ENCODE results near the gene TMEM231.
"Not testable (repeated sequence)": the region's sequence is repeated elsewhere in the genome, so short reads cannot be mapped to it uniquely, and the experiment has no call there.

The TMEM231 gene

DNA sequence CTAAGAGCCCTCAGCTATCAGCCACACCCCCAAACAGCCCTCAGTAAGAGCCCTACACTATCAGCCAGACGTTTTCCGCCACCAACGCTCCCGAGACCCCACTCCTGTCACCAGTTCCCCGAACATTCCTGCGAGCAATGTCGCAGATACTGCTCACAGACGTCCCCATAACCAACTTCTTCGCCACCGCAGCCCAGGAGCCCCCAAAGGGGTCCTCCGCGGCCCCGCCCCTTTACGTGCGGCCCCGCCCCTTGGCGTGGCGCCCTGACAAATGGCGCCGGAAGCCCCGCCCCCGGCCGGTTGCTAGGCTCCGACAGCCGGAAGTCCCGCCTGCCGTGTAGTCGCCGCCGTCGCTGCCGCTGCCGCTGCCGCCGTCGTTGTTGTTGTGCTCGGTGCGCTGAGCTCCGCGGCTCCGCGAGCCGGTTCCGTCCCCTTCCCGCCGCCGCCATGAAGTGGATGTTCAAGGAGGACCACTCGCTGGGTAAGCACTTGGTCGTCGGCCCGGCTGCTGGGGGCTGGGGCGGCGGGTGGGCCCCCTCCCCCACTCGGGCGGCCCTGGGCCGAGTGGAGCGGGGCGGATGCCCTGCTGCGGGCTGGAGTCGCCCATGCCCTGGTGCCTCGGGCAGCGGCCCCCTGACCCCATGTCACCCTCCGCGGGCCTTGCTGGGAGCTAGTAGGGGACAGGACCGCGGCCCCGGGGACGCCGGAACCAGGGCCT, 10.1 kb upstream of the TMEM231 start, which contains the start of gene GABARAPL2:
Gene GABARAPL2 (plus strand): TSS at position 340 of the 718 bp plus-strand sequence. CDS start 108 bp downstream, at position 448.
- peak; percentile 79 for DNase-seq

DNA sequence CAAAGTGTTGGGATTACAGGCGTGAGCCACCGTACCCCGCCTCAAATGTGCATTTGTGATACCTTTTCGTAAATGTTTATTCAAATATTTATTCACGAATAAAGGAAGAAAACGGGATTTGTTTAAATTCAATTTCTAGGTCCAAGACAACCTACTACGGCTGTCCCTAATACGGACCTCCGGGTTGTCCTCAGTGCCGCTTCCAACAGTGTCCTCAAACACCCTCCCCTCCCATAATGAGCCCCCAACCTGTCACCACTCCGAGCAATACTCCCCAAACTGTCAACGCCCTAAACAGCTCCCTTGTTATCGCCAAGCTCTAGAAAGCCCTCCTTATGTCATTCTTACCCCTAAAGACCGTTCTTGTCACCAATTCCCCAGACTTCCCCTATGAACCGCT, 9.6 kb upstream of the TMEM231 start:
- no peak for DNase-seq

DNA sequence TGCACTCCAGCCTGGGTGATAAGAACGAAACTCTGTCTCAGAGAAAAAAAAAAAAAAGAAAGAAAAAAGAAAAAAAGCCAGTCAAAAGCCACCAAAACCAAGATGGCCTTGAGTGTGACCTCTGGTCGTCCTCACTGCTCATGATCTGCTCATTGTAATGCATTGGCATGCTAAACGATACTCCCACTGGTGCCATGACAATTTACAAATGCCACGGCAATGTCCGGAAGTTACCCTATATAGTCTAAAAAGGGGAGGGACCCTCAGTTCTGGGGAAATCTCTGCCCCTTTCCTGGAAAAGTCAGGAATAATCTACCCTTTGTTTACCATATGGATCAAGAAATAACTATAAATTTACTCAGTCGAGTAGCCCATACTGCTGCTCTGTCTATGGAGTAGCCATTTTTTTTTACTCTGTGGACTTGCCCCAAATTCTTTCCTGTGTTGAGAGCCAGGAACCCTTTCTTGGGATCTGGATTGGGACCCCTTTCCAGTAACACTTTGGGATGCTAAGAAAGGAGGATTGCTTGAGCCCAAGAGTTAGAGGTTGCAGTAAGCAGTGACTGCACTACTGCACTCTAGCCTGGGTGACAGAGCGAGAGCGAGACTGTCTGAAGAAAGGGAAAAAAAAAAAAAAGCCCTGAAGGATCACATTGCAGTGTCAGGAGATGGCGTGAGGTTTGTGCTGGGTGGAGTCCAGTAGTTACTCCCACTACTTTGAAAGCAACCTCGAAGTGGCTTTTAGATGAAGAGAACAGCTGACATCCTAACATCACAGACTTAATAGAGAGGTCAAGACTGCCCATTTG, 3.7 kb upstream of the TMEM231 start:
- no peak for DNase-seq

DNA sequence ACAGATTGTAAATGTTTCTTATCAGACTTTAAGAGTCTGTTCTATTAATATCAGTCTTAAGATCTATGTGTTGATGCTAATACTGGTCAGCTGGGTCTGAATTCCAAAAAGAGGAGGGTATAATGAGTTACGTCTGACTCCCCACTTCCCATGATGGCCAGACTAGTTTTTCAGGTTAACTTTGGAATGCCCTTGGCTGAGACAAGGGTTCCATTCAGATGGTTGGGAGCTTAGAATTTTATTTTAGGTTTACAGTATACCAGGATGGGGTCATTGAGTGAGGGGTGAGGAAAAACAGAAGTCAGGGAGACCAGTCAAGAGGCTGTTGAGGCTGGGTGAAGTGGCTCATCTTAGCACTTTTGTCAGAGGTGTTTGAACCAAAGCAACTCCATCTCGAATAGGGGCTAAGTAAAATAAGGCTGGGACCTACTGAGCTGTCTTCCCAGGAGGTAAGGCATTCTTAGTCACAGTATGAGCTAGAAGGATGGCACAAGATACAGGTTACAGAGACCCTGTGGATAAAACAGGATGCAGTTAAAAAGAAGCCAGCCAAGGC, 2.9 kb upstream of the TMEM231 start:
- no peak for DNase-seq

DNA sequence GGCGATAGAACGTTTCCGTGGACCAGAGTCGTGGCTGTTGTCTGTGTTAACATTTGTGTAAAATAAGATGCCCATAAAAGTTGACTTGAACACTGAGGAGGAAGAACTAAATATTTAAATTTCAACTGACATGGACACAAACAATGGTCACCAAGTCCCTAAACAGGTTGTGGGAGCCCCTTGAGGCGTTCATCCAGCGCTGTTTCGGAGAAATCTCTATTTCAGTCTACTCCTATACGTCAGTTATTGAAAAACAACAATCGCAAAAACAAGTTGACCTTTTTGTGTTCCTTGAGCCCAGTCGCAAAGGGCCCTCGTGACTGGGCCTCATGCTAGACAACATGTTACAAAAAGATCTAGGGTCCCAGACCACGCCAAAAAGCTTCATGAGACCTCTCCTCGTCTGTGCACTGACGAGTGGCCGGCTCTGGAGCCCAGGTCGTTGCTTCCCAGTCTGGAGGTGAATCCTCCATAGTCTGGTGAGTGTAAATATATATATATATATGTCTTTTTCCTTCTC, 439 bp upstream of the TMEM231 start:
- DNase-seq: no peak

DNA sequence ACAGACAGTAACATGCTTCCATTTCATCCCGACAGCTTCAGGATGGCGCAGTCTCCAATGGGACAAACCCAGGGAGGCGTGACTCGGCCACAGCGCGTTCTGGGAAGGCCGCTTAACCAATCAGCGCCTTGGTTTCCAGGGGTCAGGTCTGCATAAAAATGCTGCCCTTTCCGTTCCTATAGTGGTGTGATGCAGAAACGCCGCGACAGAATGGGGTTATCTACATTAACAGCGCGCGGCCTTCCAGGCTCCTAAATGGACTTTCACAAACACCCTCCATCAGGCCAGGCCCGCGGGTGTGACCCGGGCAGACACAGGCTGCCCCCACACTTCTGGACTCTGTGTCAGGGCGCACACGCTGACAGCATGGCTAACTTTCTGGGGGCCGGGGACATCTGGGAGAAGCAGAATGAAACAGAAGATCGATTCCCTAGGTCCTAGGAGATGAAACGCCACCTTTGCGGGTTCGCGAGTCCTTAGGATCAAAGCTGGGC, 792 bp downstream of the TMEM231 start:
- peak; percentile 57 for DNase-seq

DNA sequence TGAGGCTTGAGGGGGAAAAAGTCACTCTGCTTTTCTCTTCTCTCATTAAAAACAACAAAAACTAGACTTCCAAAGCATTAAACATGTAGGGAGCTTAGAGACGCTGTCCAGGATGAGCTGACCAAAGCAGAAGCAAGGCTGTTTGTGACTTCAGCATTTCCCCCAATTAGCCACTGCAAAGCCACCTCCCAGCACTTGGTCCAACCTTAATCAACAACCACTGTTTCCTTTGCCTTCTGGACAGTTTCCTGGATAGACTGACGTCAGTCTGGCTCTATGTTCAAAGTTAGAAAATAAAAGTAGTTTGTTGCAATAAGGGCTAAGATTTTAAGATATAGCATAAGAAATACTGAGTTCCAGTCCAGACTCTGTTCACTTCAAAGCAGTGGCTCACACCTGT, 3.1 kb downstream of the TMEM231 start:
- DNase-seq: no peak

DNA sequence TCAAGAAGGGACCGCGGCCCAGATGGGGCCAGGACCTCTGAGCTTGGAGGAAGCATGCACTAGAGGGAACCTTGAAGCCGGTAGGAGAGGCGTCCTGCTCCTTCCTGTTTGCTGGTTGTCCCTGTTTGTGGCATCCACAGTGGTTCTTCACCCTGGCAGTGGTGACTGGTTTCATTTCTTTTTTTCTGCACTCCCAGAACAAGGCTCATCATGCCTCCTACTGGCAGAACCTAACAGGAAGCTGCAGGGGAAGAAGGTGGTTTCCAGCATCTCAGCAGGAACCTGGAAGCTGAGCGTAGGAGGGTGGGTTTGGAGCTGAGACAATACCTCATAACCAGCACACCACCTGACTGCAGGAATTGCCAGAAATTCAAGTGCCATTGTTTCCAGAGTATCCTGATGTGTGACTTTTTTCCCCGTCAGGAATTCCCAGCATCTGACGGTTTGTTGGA, 5.8 kb downstream of the TMEM231 start:
- DNase-seq: no peak

DNA sequence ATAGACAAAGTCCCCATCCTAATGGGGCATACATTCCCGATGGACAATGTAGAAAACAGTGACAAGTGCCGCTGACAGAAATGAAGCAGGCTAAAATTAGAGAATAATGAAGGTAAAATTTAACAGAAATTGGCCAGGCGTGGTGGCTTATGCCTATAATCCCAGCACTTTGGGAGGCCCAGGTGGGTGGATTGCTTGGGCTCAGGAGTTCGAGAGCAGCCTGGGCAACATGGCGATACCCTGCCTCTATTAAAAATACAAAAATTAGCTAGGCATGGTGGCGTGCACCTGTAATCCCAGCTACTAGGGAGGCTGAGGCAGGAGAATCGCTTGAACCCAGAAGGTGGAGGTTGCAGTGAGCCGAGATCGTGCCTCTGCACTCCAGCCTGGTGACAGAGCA, 7.6 kb downstream of the TMEM231 start:
- not testable (repeated sequence) for DNase-seq

DNA sequence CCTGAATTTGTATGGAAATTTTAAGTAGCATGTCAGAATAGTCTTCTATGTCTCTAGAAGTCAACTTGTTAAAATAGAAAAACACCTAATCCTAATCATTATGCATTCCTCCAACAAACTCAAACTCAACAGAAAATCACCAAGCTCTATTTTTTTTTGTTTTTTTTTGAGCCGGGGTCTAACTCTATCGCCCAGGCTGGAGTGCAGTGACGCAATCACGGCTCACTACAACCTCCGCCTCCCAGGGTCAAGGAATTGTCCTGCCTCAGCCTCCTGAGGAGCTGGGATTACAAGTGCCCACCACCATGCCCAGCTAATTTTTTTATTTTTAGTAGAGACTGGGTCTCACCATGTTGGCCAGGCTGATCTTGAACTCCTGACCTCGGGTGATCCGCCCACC, 9.8 kb downstream of the TMEM231 start:
- no peak for DNase-seq

DNA sequence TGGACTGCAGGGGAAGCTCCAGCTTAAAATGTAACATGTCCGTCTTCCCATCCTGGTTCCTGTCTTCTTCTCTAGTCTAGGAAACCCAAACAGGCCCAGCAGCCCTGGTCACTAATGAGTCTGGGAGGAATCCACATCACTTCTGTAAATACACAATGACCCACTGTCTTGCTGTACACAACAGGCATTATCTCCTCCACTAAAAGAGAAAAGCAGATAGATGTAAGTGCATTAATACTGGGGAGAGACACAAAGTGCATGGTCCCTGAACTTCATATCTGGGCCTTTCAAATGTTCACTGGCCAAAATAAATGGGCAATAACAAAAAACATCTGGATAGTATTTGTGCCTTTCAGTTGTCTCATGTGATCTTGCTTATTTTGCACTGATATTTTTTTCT, 10.2 kb downstream of the TMEM231 start:
- not testable (repeated sequence) for DNase-seq

DNA sequence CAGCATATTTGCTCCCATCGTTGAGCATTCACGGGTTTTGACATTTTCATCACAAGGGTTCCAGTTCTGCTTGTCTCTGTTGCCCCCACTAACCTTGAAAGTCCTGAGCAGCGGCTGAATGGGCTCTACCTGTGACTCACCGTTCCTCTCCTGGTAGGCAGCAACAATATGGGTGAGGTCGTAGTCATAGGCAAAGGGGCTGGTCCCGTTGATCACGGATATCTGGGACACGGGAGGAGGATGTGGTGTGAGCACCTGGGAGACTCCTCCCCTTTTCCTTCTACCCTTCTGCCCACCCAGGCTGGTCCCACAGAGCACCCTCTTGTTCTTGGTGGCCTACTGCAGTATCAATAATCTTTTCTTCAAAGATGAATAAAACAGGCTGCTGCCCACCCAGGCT, 13.6 kb downstream of the TMEM231 start:
- not testable (repeated sequence) for DNase-seq

DNA sequence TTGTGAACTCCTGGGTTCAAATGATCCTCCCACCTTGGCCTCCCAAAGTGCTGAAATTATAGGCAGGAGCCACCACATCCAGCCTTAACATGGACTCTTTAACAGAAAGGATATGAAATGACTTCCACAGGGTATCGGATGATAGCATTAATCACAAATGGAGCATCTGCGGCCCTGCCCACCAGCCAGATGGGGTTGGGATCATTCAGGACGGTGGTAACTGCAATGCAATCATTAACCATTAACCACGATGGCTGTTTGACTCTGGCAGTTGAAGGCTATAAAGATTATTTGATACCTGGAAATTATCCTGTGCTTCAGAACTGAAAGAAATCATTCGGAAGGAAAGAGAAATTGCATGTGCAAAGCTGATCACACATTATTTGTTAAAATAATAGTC, 14.8 kb downstream of the TMEM231 start:
- DNase-seq: no peak

DNA sequence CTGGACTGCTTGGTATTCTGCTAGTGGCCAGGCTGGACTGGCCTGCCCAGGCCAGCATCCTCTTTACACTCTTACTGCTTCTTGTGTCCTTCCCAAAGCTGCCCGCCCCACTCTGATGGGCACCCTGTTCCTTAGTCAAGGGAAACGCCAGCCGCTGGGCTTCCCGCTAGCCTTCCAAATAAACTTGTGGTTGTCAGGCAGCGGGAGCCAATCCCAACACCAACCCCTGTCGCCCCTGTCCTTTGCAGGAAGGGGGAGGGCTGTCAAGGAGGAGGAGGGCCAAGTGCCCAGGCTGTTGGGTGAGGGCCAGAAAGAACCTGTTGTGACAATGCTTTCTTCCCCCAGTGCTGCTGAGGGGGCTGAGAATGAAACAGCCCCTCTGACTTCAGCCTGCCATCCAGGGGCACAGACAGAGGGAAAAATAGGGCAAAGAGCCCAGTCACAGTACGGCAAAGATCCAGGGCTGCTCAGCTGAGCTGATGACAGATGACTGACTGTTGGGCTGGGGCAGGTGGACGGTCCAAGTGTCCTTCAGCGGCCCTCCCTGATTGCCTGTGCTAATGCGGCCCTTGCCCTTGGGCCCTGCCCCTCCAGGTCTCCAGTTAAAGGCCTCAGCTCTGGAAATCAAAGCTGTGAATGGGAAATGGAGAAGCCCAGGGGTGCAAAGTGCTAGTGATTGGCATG, 17.0 kb downstream of the TMEM231 start:
- DNase-seq: not testable (repeated sequence)

DNA sequence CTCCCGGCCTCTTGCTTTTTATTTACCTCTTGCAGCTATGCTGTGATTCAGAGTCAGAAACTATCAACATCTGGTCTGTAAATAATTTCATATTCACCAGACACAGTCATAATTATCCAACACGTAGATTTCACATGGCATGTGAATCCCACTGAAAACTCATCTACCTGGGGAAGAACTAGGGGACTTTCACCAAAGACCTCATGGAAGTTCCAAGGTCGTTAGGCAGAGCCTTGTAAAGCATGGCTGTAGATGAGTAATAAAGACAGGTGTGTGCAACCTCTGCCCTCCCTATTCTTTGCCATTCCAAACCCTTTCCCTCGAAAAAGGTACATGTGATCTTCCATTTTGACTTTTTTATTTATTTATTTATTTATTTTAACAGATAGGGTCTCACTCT, 18.3 kb downstream of the TMEM231 start:
- no peak for DNase-seq

DNA sequence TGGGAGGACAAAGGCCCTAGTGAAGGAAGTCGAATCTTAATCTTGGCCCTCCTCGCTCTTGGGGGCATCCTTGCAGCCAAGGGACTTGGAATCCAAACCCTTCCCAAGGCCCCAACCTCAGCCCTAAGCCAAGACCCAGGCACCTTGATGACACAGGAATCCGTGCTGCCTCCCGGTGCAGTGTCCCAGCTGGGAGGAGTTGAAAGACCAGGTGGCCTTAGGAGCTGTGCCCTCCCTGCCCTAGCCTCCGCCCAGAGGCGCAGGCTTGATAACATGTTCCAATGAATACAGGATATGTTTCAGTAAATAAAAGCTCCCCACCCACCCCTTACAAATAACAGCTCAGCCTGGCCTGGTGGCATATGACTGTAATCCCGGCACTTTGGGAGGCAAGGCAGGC, 20.2 kb downstream of the TMEM231 start, which contains the start of gene CHST5:
Gene CHST5 (minus strand): TSS at position 208 of the 400 bp plus-strand sequence. CDS start 5,724 bp downstream, outside the sequence.
- no peak for DNase-seq

DNA sequence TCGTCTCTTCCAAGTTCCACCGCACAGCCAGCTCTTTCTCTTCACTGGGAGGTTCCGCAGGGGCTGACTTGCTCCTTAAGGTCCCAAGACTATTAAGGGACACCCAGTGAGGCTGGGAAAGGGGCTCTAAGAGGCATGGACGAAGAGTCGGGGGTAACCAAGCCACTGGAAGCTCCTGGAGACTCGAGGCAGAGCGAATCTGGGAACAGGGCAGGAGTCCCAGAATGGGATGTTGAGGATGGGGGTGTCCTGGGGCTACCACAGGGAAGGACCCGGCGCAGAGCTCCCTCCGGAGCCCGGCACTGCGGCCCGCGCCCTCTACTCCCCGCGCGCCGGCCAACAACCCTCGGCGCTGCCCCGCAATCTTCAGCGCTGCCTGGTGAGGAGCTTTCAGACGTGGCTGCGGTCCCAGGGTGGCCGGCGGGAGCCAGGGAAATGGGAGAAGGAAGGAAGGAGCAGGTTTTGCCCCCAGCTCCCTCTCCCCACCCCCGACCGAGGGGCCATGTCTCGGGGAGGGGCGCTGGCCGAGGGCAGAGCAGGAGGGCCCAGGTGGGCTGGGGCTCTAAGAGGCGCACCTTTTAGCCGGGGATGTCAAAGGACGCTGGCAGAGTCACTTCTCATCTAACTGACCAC, 20.7 kb downstream of the TMEM231 start:
- DNase-seq: no peak

DNA sequence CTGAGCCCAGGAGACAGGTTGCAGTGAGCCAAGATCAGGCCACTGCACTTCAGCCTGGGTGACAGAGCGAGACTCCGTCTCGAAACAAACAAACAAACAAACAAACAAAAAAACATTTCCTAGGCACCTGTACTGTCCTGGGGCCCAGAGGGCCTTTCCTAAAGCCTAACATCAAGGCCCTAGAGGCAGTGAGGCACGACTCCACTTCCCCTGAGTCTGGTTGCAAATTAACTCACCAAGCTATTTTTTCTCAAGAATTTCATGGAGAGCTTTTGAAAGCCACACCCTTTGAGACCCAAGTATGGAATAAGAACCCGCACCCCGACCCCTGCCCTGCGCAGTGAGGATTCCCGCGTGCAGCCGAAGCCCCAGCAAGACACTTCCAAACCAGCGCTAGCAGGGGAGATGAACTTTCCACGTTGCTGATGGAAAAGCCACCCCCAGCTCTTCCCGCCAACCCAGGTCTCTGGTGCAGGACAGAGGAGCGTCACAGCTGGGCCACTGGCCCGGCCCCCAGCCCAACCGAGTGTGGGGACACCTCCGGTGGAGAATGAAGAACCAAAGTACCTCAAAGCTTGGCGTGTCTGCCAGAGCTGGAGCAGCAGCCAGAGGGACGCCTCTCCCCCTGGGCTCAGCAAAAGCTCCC, 21.4 kb downstream of the TMEM231 start:
- DNase-seq: no peak

DNA sequence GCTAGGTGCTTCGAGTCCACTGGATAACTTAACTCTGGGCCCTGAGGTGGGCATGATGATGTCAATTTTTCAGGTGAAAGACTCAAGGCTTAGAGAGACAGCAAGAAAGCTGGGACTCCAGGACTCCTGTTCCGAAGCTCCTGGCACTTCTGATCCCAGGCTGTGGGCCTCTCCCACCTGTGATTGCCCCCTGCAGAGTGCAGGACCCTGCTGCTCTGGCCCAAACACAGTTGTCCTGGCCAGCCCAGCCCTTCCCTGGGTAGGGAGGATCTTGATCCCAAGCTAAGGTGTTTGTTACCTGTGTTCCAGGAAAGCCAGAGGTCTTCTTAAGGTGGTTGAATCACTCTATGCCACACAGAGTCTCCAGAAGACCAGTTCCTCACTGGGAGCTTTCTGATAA, 23.3 kb downstream of the TMEM231 start:
- no peak for DNase-seq

DNA sequence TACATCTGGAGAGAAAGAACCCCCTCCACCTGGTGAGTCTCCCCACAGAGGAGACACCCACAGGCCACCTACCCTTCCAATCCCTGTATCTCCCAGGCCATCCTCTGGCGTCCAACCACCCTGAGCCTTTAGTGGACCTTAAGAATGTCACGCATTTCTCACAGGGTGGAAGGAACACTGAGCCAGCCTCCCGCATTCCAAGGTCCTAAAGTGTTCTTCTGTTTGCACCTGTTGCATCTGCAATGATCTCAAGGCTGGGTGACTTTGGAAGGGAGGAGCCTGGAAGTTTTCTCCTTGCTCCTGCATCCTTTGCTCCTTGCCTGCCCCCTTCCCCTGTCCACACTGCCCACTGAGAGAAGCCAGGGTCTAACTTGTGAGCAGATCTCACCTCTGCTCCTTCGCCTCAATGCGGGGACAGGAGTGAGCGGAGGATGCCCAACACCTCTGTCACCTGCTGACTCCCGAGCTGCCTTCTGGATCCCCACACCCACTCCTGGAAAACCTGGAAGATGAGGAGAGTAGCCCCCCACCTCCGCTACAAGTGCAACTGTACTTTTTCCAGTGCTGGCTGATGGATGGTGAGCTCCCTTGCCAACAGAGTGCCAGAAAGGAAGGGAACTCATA, 23.8 kb downstream of the TMEM231 start:
- DNase-seq: no peak

DNA sequence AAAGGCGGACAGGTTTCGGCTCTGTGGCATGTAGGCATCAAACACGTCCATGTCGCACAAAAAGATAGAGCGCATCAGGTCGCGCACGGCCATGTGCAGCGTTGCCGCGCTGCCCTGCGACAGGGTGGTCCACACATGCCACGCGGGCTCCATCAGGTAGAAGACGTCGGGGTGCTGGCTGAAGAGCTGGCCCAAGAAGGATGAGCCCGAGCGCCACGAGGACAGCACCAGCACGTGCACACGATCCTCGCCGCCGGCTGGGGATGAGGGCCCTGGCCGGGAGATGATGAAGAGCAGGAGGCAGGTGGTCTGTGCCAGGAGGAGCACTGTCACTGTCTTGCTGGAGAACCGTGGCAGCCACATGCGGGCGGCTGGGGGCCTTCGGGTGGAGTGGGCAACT, 26.1 kb downstream of the TMEM231 start:
- no peak for DNase-seq

All from NCI-H345 (cell line).